ENCODE data around the gene JDP2.
A peak's percentile ranks its signal among the peaks of the same experiment; 100 is the strongest.

JDP2 gene

DNA sequence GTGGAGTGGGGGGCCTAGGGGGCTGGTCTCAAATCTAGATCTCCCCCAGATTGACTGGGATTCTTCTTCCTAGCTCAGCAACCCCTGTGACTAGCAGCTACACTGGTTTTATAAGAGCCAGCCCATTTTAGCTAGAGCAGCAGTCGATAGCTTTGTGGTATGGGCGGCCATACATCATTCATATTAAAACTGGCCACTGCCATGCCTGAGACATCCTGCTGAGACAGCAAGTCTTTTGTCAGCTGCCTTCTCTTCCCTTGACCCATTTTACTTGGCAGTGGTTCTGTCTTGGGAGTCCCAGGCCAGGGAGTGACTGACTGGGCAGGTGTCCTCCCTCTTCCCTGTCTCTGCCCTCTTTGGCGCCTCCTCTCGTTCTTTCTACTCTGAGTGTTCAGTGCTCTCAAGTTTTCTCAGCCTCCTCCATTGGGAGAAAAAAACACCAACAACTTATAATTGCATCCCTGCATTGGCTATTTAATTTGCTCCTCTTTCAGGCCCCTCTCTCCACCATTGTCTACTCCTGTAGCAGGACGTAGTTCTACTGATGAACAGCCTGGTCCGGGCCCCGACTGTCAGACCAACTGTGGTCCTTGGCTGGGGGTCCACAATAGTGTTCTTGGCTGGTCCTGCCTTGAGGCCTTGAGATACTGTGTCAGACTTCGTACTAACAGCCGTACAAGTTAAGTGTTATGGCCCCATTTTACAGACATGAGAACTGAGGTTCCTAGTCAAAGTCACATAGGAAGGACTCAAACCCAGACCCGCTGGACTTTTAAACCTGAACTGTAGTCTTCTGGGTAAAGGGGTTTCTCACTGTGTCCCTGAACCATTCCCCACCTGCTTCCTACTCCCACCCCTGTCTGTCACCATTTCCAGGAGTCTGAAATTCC lies 18.3 kb upstream of the JDP2 start:
- no peak for DNase-seq (ENCODE audit: low read depth in 2 of 2)

GRCh38 chr14:75411214-75411540 lies 16.6 kb upstream of the JDP2 start:
- no peak for DNase-seq (ENCODE audit: low read depth in 2 of 2)

DNA sequence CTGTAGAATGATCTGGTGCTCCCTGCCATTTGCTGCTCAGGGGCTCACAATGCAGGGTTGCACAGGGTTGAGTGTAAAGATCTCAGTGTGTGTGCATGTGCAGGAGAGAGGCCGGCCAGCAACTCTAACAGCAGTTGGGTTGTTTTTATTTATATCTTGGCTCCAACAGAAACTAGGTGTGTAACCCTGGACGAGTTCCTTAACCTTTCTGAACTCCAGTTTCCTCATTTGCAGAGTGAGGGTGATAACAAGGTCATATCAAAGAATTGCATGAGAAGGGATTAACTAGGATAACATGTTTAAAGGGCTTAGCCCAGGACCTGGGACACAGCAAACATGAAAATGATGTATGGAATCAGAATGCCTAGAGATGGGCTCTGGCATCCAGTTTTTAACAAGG lies 14.8 kb upstream of the JDP2 start:
- no peak for DNase-seq (ENCODE audit: low read depth in 2 of 2)

DNA sequence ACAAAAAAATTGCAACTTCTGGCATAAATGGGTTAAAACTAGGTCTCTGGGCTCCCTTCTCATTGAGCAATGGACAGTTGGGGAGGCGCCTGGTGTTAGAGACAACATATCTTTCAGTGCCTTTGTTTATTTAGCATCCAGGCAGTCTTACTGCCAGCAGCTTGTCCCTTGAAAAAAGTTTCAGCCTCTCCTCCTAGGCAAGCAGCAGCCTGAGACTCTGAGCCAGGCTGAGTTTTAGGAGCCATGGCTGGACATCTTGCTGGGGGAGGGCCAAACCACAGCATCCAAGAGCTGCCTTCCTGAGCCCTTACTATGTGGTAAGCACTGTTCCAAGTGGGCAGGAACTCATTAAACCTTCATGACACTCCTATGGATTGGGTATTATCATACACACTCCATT lies 10.1 kb upstream of the JDP2 start:
- no peak for DNase-seq (ENCODE audit: low read depth in 2 of 2)

DNA sequence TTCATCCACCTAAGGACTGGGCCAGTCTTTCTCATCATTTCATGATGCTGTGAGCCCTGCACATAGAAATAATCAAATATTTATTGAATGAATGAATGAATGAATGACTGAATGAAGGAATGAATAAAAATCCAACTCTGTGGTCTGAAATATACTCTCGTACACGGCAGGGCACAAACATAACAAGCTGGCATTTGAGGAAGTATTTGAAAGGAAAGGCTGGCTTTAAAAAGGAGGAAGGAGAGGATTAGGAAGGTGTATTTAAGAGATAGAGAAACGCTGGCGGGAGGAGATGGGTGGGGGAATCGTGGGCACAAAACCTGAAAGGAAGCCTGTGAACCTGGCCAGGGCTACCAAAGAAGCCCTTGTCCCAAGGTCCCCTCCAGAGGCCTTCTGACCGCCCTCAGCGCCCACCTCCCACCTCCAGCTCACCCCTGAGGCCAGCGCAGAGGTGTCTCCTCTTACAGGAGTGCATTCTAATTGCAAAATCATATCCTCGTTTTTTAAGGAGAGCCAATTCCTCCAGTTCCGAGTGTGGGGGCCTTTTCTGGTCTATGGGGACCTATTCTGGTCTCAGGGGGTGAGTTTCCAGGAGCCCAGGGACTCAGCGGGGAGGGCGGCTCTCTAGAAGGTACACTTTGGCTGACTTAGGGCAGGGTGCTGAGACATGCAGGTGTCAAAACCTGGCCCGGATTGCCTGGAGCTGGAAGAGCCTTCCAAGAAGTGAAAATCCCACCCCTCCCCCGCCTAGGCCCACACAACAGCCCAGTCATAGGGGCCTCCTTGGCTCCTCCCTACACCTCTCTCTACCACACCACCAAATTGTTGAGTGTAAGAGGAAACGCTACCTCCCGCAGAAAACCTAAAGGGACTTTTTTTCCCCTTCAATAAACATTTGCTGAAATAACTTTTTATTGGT lies 8.7 kb upstream of the JDP2 start:
- DNase-seq (ENCODE audit: low read depth in 2 of 2), result peak in 1 of 2 donors; percentile 5

DNA sequence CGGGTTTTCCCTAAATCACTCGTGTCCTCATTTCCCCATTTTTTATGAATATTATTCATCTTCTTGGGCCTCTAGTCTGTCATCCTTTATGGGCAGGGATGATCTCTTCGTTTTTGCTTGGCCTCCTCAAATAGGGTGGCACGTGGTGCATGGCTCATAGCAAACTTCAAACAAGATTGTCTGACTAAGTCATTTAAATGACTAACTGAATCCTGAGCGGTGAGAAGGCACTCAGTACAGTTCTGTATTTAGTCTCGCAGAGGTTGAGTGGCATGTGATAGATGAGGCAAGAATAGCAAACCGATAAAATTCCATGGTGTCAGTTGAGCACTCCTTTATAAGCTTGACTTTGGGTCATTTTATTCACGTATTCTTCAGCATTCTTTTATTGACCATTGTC lies 5.7 kb upstream of the JDP2 start:
- DNase-seq (ENCODE audit: low read depth in 2 of 2), result no peak

DNA sequence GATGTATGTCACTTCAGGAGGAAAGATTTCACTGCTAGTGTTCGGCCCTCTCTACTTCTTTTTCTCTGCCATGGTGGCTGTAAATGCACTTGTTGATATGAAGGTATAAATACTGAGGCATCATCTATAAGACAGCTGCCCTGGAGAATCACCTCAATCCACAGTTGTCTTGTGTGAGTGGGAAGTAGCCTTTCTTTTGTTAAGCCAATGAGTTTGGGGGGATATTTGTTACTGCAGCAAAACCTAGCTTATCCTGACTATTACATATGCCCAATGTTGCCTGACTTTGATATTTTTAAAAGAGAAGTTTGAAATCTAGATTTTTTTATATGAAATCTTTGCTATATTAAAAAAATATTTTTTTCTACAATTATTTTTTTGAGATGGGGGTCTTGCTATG lies 3.3 kb upstream of the JDP2 start:
- no peak for DNase-seq (ENCODE audit: low read depth in 2 of 2)

DNA sequence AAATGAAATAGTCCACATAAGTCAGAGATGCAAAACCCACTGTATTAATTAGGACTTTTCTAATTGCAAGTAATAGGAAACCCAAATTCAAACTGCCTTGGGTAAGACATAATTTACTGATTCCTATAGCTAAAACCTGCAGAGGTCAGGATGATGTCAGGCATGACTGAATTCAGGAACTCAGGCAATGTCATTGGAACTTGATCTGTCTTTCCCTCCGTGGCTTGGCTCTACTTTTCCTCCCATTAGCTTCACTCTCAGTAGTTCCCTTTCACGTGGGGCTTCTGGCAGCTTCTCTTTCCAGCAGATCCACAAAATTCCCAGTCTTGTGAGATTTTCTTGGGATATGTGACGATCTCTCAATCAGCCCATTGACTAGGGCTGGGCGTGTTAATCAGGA lies 2.4 kb upstream of the JDP2 start:
- no peak for DNase-seq (ENCODE audit: low read depth in 2 of 2)

- DNase-seq (ENCODE audit: low read depth in 2 of 2), result no peak
These were observed 1.3 kb upstream of the JDP2 start for GRCh38 chr14:75426332-75427125.

- no peak for DNase-seq (ENCODE audit: low read depth in 2 of 2)
These were observed 718 bp upstream of the JDP2 start for GRCh38 chr14:75427126-75427481.

GRCh38 chr14:75428230-75429104 lies 645 bp downstream of the JDP2 start:
- no peak for DNase-seq (ENCODE audit: low read depth in 2 of 2)

DNA sequence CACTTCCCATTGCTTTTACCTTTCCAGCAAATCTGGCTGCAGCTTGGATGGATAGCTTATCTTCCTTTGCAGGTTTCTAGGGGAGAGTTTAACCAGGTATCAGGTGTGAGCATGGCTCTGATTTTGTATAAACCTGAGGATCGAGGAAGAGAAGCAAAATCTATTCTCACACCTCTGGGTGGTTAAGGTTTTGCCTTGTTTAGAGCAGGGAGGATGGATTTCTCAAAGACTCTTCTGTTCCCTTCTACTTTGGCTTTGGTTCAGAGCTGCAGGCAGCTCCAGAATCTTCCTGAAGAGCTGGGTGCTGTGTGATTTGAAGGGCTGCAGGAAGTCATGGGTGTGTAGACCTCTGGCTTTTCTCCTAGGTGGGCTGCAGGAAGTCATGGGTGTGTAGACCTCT lies 1.7 kb downstream of the JDP2 start:
- DNase-seq (ENCODE audit: low read depth in 2 of 2), result no peak

- DNase-seq (ENCODE audit: low read depth in 2 of 2), result no peak
These were observed 2.3 kb downstream of the JDP2 start for GRCh38 chr14:75430116-75430515.

- no peak for DNase-seq (ENCODE audit: low read depth in 2 of 2)
These were observed 2.7 kb downstream of the JDP2 start for GRCh38 chr14:75430526-75430925.

DNA sequence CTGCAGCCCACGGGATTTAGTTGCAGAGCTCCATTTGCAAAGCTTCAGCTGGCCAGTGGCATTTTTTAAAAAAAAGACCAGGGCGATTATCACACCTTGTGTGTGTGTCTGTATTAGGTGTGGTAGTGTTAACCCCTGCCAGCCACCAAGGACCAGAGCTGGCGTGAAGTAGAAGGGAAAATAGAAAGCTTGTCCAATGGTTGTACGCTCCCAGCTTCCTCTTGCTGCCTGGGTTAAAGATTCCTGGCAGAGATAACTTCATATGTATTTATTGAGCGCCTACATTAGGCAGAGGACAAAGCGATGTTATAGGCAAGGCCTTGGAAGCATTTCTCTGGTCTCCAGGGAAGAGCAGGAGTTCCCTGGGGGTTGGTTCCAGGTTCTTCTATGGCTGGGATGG lies 3.2 kb downstream of the JDP2 start:
- no peak for DNase-seq (ENCODE audit: low read depth in 2 of 2)

DNA sequence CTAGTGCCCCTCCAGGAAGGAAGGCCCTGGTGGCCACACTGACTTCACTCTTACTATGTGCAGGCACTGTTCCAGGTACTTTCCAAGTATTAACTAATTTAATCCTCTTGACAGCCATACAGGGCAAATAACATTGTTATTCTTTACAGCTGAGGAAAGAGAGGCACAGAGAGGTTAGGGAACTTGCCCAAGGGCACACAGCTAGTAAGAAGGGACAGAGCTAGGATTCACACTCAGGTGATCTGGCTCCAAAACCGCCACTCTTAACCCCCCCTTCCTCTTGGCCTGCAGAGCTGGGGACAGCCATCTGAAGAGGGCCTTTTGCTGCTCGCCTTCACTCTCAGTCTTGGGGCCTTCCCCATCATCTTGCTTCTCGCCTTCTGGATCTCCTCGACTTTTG lies 4.0 kb downstream of the JDP2 start:
- DNase-seq (ENCODE audit: low read depth in 2 of 2), result no peak

GRCh38 chr14:75432411-75432810 lies 4.6 kb downstream of the JDP2 start:
- no peak for DNase-seq (ENCODE audit: low read depth in 2 of 2)

- no peak for DNase-seq (ENCODE audit: low read depth in 2 of 2)
These were observed 5.8 kb downstream of the JDP2 start for GRCh38 chr14:75433631-75434071.

DNA sequence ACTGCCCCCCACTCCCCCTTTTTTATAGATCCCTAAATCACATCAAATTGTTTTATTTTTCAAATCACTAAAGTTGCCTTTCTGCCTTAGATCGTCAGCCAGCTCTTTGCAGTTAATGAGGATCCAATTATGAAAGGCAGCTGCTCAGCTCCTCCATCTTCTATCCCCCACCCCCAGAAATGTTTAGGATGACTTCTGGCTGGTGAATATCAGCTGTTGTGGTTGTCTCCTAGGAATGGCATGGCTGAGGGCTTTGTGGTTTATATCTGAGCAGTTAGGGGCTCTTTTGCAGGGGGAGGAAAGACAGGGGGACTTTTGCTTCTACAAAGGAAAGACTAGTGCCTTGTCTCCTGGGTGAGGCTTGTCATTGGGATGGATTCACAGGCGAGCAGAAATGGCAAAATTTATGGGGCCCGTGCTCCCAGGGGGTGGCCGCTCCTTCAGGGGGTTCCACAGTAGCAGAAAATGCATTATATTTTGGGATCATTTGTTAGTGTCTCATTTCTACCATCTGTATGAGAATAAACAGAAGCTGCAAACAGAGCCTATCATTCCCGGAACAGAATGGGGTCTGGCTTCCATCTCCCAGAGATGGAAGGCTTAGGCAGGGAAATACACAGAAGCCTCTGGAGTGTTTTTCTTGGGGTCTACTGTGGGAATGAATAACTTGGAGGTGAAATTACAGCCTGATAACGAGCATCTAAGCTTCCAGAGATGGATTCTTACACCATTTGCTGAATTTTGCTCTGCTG lies 6.5 kb downstream of the JDP2 start:
- no peak for DNase-seq (ENCODE audit: low read depth in 2 of 2)

DNA sequence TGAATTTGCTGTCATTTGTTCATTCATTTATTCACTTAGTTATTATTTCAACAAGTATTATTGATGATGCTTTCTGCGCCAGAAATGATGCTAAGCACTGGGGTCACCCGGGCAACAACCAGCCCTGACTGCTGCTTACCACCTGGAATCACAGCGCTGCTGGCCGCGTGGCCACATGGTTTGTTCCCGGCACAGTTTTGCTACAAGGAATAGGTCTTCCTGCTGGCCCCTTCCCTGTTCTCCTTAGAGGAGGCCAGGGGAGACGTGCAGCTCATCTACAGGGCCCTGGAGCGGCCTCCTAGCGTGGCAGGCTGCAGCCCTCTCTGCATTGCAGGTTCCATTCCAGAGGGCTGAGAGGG lies 7.0 kb downstream of the JDP2 start:
- DNase-seq (ENCODE audit: low read depth in 2 of 2), result no peak

GRCh38 chr14:75435473-75435872 lies 7.7 kb downstream of the JDP2 start:
- DNase-seq (ENCODE audit: low read depth in 2 of 2), result no peak

Data from activated CD8-positive, alpha-beta memory T cell treated with anti-CD3 and anti-CD28 coated beads for 4 hours (primary cell).